Peyer's patch (tissue), 4 donors: ENCODE data around the gene FCMR. TPM values are rescaled to one million over a fixed set of nuclear protein-coding genes. Genes with fewer than 3 reads are reported as not detected.

Experiments used
- DNase-seq, 3 donors: peaks; one replicate each; pipeline ENCODE4 v3.0.0-alpha.2; 2017 to 2019
- H3K27ac ChIP-seq, 4 donors: fragments of 200-600 bp; sonication (generic); one replicate each; pipeline ENCODE4 v1.5.1; 2016 to 2019
- H3K27me3 ChIP-seq, 2 donors: fragments of 200-600 bp; sonication (generic); one replicate each; pipeline ENCODE4 v1.5.1; 2019
- H3K36me3 ChIP-seq, 3 donors: fragments of 200-600 bp; sonication (generic); one replicate each; pipeline ENCODE4 v1.5.1; 2016 to 2019
- H3K4me1 ChIP-seq, 4 donors: fragments of 200-600 bp; sonication (generic); one replicate each; pipeline ENCODE4 v1.5.1; 2016 to 2019
- H3K4me3 ChIP-seq, 4 donors: fragments of 200-600 bp; sonication (generic); 1 replicate in 3 of 4; 2 replicates in 1 of 4; pipeline ENCODE4 v1.5.1; 2016 to 2019; ENCODE audit warnings: mild to moderate bottlenecking in 1 of 4
- H3K9me3 ChIP-seq, 4 donors: fragments of 200-600 bp; sonication (generic); one replicate each; pipeline ENCODE4 v1.5.1; 2016 to 2019; ENCODE audit warnings: mild to moderate bottlenecking in 1 of 4
- CTCF ChIP-seq, 6 experiments: fragments of 450-650 bp in 4 of 6; fragments of 200-600 bp in 2 of 6; sonication (generic) in 1 of 6; IDR thresholded peaks; one replicate each; pipeline ENCODE4 v1.5.1; 2017 to 2019; ENCODE audit warnings: antibody characterized with exemption in 6 of 6, mild to moderate bottlenecking in 3 of 6, moderate library complexity in 1 of 6
- POLR2A ChIP-seq, 2 donors: fragments of 450-650 bp; IDR thresholded peaks; one replicate each; pipeline ENCODE4 v1.5.1; 2017; ENCODE audit warnings: antibody characterized with exemption in 2 of 2, mild to moderate bottlenecking in 2 of 2, moderate library complexity in 2 of 2
- total RNA-seq, 4 donors: library from RNA; depleted of rRNA; stranded (reverse); fragments of >200 nt; gene quantifications; one replicate each; pipeline ENCODE4 v1.1.0, GENCODE V29; 2016

The FCMR gene
- total RNA-seq, 4 donors from 2014 or later: 7.4 to 248 (median 8.6) TPM

- H3K27ac ChIP-seq: peak overlapping the region in 3 of 4 donors; percentile 7 to 75 (median 50)
- H3K9me3 ChIP-seq: no peaks in the 10 kb centered on the region
- no peaks in the 10 kb centered on the region for H3K36me3 ChIP-seq
- DNase-seq: no peak
- no peak for TF ChIP-seq CTCF (IDR thresholded peaks at IDR 0.05)
- no peak for TF ChIP-seq POLR2A (IDR thresholded peaks at IDR 0.05)
- peaks cover 0 to 44% (median 3%) of the 10 kb centered on the region in 4 donors for H3K4me1 ChIP-seq
- H3K27me3 ChIP-seq: no peaks in the 10 kb centered on the region
- H3K4me3 ChIP-seq: no peak overlapping the region
These were observed 31.9 kb upstream of the FCMR start for GRCh38 chr1:206953626-206954025.

- no peak for DNase-seq
- H3K27me3 ChIP-seq: no peaks in the 10 kb centered on the region
- H3K4me1 ChIP-seq: peaks cover 0 to 46% (median 3%) of the 10 kb centered on the region in 4 donors
- no peaks in the 10 kb centered on the region for H3K9me3 ChIP-seq
- no peak overlapping the region for H3K4me3 ChIP-seq
- TF ChIP-seq CTCF (IDR thresholded peaks at IDR 0.05) (no peak), POLR2A (IDR thresholded peaks at IDR 0.05) (no peak)
- peak overlapping the region in 3 of 4 donors; percentile 7 to 75 (median 50) for H3K27ac ChIP-seq
- H3K36me3 ChIP-seq: no peaks in the 10 kb centered on the region
These were observed 31.4 kb upstream of the FCMR start for GRCh38 chr1:206953126-206953525.

- peaks cover 0 to 54% (median 4%) of the 10 kb centered on the region in 4 donors for H3K4me1 ChIP-seq
- no peak for DNase-seq
These were observed 30.4 kb upstream of the FCMR start for GRCh38 chr1:206952171-206952570.

GRCh38 chr1:206951318-206952100 lies 29.8 kb upstream of the FCMR start:
- Histone ChIP-seq H3K4me3 (peak overlapping the region in 1 of 4 donors; percentile 18), H3K36me3 (no peaks in the 10 kb centered on the region), H3K4me1 (peaks cover 0 to 54% (median 6%) of the 10 kb centered on the region in 4 donors), H3K9me3 (no peaks in the 10 kb centered on the region), H3K27me3 (no peaks in the 10 kb centered on the region), H3K27ac (peak overlapping the region in 2 of 4 donors; percentile 50 to 75)
- TF ChIP-seq POLR2A (IDR thresholded peaks at IDR 0.05): peak in 1 of 2 donors; percentile 21
- peak in 2 of 6 experiments; percentile 8 to 18 for TF ChIP-seq CTCF (IDR thresholded peaks at IDR 0.05)
- no peak for DNase-seq

More at GRCh38 chr1:206952171-206952570, 30.4 kb upstream of the FCMR start:
- Histone ChIP-seq H3K4me3 (no peak overlapping the region), H3K27ac (peak overlapping the region in 3 of 4 donors; percentile 3 to 75 (median 50)), H3K9me3 (no peaks in the 10 kb centered on the region), H3K36me3 (no peaks in the 10 kb centered on the region), H3K27me3 (no peaks in the 10 kb centered on the region)
- TF ChIP-seq POLR2A (IDR thresholded peaks at IDR 0.05) (no peak), CTCF (IDR thresholded peaks at IDR 0.05) (no peak)

GRCh38 chr1:206949641-206950040 lies 27.9 kb upstream of the FCMR start:
- DNase-seq: no peak
- Histone ChIP-seq H3K4me3 (no peak overlapping the region), H3K9me3 (no peaks in the 10 kb centered on the region), H3K4me1 (peaks cover 0 to 40% (median 4%) of the 10 kb centered on the region in 4 donors), H3K36me3 (no peaks in the 10 kb centered on the region), H3K27me3 (no peaks in the 10 kb centered on the region), H3K27ac (no peak overlapping the region)
- TF ChIP-seq POLR2A (IDR thresholded peaks at IDR 0.05) (no peak), CTCF (IDR thresholded peaks at IDR 0.05) (no peak)
